GM12864 (cell line): ENCODE results near the gene WASHC3.

Experiments
- DNase-seq: peaks from one replicate; pipeline ENCODE4 v3.0.0-alpha.2; 2011; ENCODE audit warnings: low read depth
- H3K4me3 ChIP-seq: 2 replicates; pipeline ENCODE4 v1.5.1; 2011; ENCODE audit warnings: mild to moderate bottlenecking, low read depth, low read length, control low read depth
- CTCF ChIP-seq: IDR thresholded peaks from 2 replicates; pipeline ENCODE4 v1.5.1; 2011; ENCODE audit warnings: low read depth, mild to moderate bottlenecking, moderate library complexity, low read length, control low read depth, inconsistent platforms; ENCODE audit errors: missing control alignments

The WASHC3 gene

GRCh38 chr12:102061560-102062418 is at the start of gene WASHC3:
Gene WASHC3 (minus strand): TSS chr12:102061991. CDS start chr12:102061962, 29 bp downstream.
- TF ChIP-seq CTCF = no peak
- H3K4me3 ChIP-seq = peak within 1 kb of the TSS; percentile 86
- peak; percentile 82 for DNase-seq

GRCh38 chr12:102110782-102111181 is 49.0 kb upstream of the WASHC3 start:
- DNase-seq = no peak
- TF ChIP-seq CTCF = no peak
- no peak overlapping the region for H3K4me3 ChIP-seq

GRCh38 chr12:102107970-102108369 is 46.2 kb upstream of the WASHC3 start:
- no peak for TF ChIP-seq CTCF
- no peak overlapping the region for H3K4me3 ChIP-seq
- DNase-seq = no peak

- H3K4me3 ChIP-seq = no peak overlapping the region
- TF ChIP-seq CTCF = no peak
- DNase-seq = no peak
Measured at GRCh38 chr12:102106905-102107304, 45.1 kb upstream of the WASHC3 start.

- DNase-seq = no peak
- H3K4me3 ChIP-seq = no peak overlapping the region
- no peak for TF ChIP-seq CTCF
Measured at GRCh38 chr12:102096855-102097254, 35.1 kb upstream of the WASHC3 start.

- DNase-seq = no peak
Measured at GRCh38 chr12:102095677-102096263, 34.0 kb upstream of the WASHC3 start.

More at GRCh38 chr12:102095677-102096263, 34.0 kb upstream of the WASHC3 start:
- H3K4me3 ChIP-seq = no peak overlapping the region
- peak; percentile 40 for TF ChIP-seq CTCF
